Measurements from ENCODE around the gene ACO2.

DNA sequence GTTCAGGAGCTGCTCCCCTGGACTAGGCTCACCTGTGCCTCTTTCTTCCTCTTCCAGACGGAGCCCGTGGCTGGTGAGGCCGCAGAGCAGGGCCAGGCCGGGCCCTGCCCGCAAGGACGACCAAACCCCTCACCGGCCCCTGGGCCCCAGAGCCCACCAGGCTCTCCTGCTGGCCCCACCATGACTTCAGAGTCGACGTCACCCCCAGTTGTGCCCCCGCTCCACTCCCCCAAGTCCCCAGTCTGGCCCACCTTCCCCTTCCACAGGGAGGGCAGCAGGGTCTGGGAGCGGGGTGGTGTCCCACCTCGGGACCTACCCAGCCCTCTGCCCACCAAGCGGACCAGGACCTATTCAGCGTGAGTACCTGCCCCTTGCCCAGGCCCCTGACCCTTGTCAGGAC, 102.9 kb downstream of the ACO2 start:
- TF ChIP-seq, protein P1, sequence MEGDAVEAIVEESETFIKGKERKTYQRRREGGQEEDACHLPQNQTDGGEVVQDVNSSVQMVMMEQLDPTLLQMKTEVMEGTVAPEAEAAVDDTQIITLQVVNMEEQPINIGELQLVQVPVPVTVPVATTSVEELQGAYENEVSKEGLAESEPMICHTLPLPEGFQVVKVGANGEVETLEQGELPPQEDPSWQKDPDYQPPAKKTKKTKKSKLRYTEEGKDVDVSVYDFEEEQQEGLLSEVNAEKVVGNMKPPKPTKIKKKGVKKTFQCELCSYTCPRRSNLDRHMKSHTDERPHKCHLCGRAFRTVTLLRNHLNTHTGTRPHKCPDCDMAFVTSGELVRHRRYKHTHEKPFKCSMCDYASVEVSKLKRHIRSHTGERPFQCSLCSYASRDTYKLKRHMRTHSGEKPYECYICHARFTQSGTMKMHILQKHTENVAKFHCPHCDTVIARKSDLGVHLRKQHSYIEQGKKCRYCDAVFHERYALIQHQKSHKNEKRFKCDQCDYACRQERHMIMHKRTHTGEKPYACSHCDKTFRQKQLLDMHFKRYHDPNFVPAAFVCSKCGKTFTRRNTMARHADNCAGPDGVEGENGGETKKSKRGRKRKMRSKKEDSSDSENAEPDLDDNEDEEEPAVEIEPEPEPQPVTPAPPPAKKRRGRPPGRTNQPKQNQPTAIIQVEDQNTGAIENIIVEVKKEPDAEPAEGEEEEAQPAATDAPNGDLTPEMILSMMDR (IDR thresholded peaks at IDR 0.05; ENCODE audit: low read depth, low read length, poor library complexity, severe bottlenecking) = no peak
- TF ChIP-seq EZH2phosphoT487 (IDR thresholded peaks at IDR 0.05; ENCODE audit: borderline replicate concordance, low read length) = no peak
